ENCODE results near the gene CZIB. TPM values are rescaled to one million over a fixed set of nuclear protein-coding genes. Genes with fewer than 3 reads are reported as not detected.

Gene CZIB
- total RNA-seq, 4 donors from 2014 or later, result 49.2 to 67.7 (median 64.7) TPM

DNA sequence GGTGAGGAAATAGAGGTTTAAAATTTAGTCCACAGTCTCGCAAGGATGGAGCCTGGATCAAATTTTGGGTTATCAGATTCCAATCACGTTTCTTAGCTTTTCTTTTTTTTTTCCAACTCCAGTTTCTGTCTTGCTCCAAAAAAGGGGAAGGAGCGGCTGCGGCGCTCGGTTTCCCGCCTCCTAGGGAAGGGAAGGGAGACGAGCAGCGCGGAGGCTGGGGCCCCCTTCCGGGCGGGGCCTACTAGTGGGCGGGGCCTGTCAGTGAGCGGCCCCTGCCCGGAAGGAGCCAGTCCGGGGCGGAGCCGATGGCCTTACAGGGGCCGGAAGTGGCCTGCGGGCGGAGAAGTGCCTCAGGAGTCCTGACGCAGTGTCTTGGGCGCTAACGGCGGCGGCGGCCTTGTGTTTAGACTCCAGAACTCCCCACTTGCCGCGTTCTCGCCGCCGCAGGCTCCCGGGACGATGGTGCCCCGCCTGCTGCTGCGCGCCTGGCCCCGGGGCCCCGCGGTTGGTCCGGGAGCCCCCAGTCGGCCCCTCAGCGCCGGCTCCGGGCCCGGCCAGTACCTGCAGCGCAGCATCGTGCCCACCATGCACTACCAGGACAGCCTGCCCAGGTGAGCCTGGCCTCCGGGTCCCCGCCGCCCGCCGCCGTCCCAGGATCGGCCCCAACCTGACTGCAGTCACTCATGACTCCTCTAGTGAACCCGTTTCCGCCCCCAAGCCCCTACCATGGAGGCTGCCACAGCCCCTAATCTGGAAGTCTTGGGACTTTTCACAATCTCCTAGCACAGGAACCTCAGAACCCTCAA is 23.7 kb downstream of the CZIB start, which contains the start of gene CPT2:
CPT2 (plus strand) TSS at position 340 of the 806 bp plus-strand sequence; CDS start at position 460, 120 bp downstream.
- H3K4me1 ChIP-seq, result peaks cover 0 to 43% (median 14%) of the 10 kb centered on the region in 4 donors
- DNase-seq (ENCODE audit: low spot score in 2 of 2), result peak; percentile 85 to 91
- no peaks in the 10 kb centered on the region for H3K27me3 ChIP-seq
- peak within 1 kb of the TSS; percentile 91 to 100 (median 94) for H3K4me3 ChIP-seq
- H3K27ac ChIP-seq, result peak within 1 kb of the TSS; percentile 93 to 100 (median 99)
- TF ChIP-seq EP300 (IDR thresholded peaks at IDR 0.05) (peak; percentile 46 to 98), POLR2A (IDR thresholded peaks at IDR 0.05) (peak; percentile 98 to 99)
- TF ChIP-seq, protein P1, sequence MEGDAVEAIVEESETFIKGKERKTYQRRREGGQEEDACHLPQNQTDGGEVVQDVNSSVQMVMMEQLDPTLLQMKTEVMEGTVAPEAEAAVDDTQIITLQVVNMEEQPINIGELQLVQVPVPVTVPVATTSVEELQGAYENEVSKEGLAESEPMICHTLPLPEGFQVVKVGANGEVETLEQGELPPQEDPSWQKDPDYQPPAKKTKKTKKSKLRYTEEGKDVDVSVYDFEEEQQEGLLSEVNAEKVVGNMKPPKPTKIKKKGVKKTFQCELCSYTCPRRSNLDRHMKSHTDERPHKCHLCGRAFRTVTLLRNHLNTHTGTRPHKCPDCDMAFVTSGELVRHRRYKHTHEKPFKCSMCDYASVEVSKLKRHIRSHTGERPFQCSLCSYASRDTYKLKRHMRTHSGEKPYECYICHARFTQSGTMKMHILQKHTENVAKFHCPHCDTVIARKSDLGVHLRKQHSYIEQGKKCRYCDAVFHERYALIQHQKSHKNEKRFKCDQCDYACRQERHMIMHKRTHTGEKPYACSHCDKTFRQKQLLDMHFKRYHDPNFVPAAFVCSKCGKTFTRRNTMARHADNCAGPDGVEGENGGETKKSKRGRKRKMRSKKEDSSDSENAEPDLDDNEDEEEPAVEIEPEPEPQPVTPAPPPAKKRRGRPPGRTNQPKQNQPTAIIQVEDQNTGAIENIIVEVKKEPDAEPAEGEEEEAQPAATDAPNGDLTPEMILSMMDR (IDR thresholded peaks at IDR 0.05), result peak in 2 of 5 experiments; percentile 29 to 57
- no peaks in the 10 kb centered on the region for H3K9me3 ChIP-seq
- H3K36me3 ChIP-seq, result peaks cover 0 to 13% (median 0%) of the 10 kb centered on the region in 3 donors
- WGBS, 2 donors, result 0 to 1% methylated on average over 29 to 36 of the region's 57 CpGs

- no peak for DNase-seq (ENCODE audit: low spot score in 2 of 2)
- H3K4me3 ChIP-seq, result peak overlapping the region; percentile 91 to 100 (median 94)
- WGBS, 2 donors, result 31 to 32% methylated on average over 9 of the region's 9 CpGs
- H3K9me3 ChIP-seq, result no peaks in the 10 kb centered on the region
- H3K27ac ChIP-seq, result peak overlapping the region; percentile 93 to 100 (median 99)
- H3K4me1 ChIP-seq, result peaks cover 0 to 43% (median 14%) of the 10 kb centered on the region in 4 donors
- H3K36me3 ChIP-seq, result peaks cover 0 to 7% (median 0%) of the 10 kb centered on the region in 3 donors
- TF ChIP-seq EP300 (IDR thresholded peaks at IDR 0.05) (no peak), POLR2A (IDR thresholded peaks at IDR 0.05) (no peak)
- TF ChIP-seq, protein P1 (IDR thresholded peaks at IDR 0.05), result no peak
- H3K27me3 ChIP-seq, result no peaks in the 10 kb centered on the region
These were observed 24.4 kb downstream of the CZIB start for GRCh38 chr1:53196017-53196484.

DNA sequence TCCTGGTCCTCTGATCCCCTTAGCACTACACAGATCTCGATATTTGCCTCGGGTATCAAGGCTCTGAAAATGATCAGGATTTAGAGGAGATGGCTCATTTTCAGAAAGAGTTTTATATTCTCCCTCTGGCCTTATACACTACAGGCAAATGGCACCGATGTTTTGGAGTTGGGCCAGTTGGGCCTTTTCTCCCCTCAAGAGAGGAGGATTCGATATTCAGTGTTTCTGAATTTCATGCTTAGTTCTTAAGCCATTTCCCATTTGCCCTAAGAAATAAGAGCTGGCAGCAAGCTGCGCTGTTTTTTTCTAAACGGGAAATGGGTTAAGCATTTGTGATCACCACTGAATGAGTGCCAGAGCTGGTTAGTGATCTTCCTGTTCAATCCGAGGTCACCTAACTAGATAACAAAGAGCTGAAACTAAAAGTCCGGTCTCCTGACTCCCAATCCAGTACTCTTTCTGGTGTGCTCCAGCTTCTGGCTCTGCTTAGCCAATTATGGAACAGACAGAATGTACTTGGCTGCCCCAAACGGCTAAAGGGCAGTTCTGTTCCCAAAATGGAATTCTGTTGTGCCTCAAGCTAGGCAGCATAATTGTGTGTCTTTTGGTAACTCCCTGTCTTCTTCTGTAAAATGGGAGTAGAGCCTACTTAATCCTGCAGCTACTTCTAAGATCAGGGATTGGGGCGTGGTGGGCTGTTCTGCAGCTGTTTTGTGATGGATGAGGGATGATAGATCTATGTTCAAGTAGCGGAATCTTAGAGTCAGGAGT is 25.0 kb downstream of the CZIB start:
- no peak for TF ChIP-seq POLR2A (IDR thresholded peaks at IDR 0.05)
- TF ChIP-seq, protein P1 (IDR thresholded peaks at IDR 0.05), result no peak
- no peak for TF ChIP-seq EP300 (IDR thresholded peaks at IDR 0.05)
- Histone ChIP-seq H3K36me3 (peaks cover 0 to under 1% (median 0%) of the 10 kb centered on the region in 3 donors), H3K27ac (peak overlapping the region in 3 of 4 donors; percentile 93 to 100 (median 100)), H3K4me1 (peaks cover 0 to 43% (median 14%) of the 10 kb centered on the region in 4 donors), H3K9me3 (no peaks in the 10 kb centered on the region), H3K27me3 (no peaks in the 10 kb centered on the region), H3K4me3 (peak overlapping the region in 1 of 4 donors; percentile 100)
- no peak for DNase-seq (ENCODE audit: low spot score in 2 of 2)
- WGBS, 2 donors, result 67 to 75% methylated on average over 11 of the region's 11 CpGs

- DNase-seq (ENCODE audit: low spot score in 2 of 2), result no peak
- TF ChIP-seq POLR2A (IDR thresholded peaks at IDR 0.05), result no peak
- no peak for TF ChIP-seq EP300 (IDR thresholded peaks at IDR 0.05)
- TF ChIP-seq, protein P1 (IDR thresholded peaks at IDR 0.05), result no peak
- Histone ChIP-seq H3K27ac (no peak overlapping the region), H3K4me3 (no peak overlapping the region), H3K36me3 (no peaks in the 10 kb centered on the region), H3K27me3 (no peaks in the 10 kb centered on the region), H3K9me3 (peaks cover 0 to 3% (median 0%) of the 10 kb centered on the region in 4 donors), H3K4me1 (peaks cover 0 to 7% (median 0%) of the 10 kb centered on the region in 4 donors)
- 70 to 87% methylated on average over 8 to 10 of the region's 10 CpGs for WGBS, 2 donors
These were observed 30.2 kb downstream of the CZIB start for GRCh38 chr1:53190210-53190611.

All from tibial nerve (tissue), 4 donors.